Measurements from ENCODE around the gene INCA1.

DNA sequence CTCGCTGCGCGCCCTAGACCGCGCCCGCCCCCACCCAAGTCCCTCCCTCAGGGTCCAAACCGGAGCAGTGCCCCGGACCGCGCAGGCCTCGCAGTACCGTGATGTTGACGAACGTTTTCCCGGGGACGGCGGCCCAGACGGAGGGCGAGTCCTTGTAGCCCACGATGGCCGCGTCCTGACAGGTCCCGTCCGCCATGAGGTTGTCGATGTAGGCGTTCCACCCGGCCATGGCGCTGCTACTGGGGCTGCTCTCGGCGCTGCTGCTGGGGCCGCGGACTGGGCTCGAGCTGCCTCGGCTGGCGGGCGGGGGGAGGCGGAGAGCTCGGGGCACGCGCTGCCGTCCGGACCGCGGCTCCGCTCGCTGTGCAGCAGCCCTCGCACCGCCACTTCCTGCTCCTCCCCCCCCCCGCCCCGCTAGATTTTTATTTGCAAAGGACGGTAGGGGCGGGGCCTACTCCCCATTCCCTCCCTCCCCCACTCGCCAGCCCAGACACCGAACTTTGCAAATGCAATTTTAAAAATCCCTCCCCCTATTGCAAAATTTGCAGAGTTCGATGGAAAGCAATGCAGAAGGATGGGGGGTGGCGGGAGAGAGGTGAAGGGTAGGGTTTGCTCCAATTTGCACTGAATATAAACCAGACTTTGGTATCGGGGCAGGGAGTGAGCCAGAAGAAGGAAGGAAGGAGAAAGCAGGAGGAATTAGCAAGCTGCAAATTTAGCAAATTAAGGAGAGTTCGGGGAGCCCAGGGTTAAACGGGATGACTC is 49.0 kb downstream of the INCA1 start, which contains the start of gene PFN1:
- TF ChIP-seq POLR2AphosphoS5 (IDR thresholded peaks at IDR 0.05; ENCODE audit: low read depth, low read length) (peak; percentile 19; the same call in 1 of the 2 replicates), EZH2 (IDR thresholded peaks at IDR 0.05; ENCODE audit: low read depth, low read length, severe bottlenecking) (no peak)
- TF ChIP-seq, protein P1, sequence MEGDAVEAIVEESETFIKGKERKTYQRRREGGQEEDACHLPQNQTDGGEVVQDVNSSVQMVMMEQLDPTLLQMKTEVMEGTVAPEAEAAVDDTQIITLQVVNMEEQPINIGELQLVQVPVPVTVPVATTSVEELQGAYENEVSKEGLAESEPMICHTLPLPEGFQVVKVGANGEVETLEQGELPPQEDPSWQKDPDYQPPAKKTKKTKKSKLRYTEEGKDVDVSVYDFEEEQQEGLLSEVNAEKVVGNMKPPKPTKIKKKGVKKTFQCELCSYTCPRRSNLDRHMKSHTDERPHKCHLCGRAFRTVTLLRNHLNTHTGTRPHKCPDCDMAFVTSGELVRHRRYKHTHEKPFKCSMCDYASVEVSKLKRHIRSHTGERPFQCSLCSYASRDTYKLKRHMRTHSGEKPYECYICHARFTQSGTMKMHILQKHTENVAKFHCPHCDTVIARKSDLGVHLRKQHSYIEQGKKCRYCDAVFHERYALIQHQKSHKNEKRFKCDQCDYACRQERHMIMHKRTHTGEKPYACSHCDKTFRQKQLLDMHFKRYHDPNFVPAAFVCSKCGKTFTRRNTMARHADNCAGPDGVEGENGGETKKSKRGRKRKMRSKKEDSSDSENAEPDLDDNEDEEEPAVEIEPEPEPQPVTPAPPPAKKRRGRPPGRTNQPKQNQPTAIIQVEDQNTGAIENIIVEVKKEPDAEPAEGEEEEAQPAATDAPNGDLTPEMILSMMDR (IDR thresholded peaks at IDR 0.05; ENCODE audit: control extremely low read depth in 1 of 3, insufficient read depth in 1 of 3, low read depth in 1 of 3, low read length in 3 of 3): no peak

Measured in H1 (cell line).